Hepatocyte (in vitro differentiated cells): ENCODE measurements around the gene PDZK1.

ENCODE experiments used
- CTCF ChIP-seq: fragments of 200-600 bp; sonication (generic); IDR thresholded peaks from 2 replicates; pipeline ENCODE4 v1.5.1; 2016; ENCODE audit warnings: antibody characterized with exemption, mild to moderate bottlenecking; ENCODE audit not compliant: poor library complexity
- EZH2 ChIP-seq: fragments of 200-600 bp; sonication (generic); IDR thresholded peaks from 2 replicates; pipeline ENCODE4 v1.6.1; 2016; ENCODE audit warnings: antibody characterized with exemption, mild to moderate bottlenecking, borderline replicate concordance

GRCh38 chr1:145736191-145736590 is 29.0 kb upstream of the PDZK1 start:
- TF ChIP-seq CTCF (no peak), EZH2 (no peak)
